Smooth muscle cell (in vitro differentiated cells): ENCODE results near the gene SPSB1. TPM values are rescaled to one million over a fixed set of nuclear protein-coding genes. Genes with fewer than 3 reads are reported as not detected.

Source experiments
- DNase-seq: peaks from one replicate; lab custom pipeline; 2025; ENCODE audit not compliant: unreplicated experiment; lab: John Stamatoyannopoulos, UW
- H2AFZ ChIP-seq: fragments of 200-600 bp; sonication (generic); 2 replicates; pipeline ENCODE4 v1.6.0; 2016; ENCODE audit warnings: antibody characterized with exemption, low read depth, mild to moderate bottlenecking
- H3F3A ChIP-seq: fragments of 200-600 bp; sonication (generic); 2 replicates; pipeline ENCODE4 v1.6.0; 2017; ENCODE audit warnings: antibody characterized with exemption, low read depth
- H3K27ac ChIP-seq: fragments of 200-600 bp; sonication (generic); 2 replicates; pipeline ENCODE4 v1.5.1; 2016; ENCODE audit warnings: low read depth, mild to moderate bottlenecking
- H3K27me3 ChIP-seq: fragments of 200-600 bp; sonication (generic); 2 replicates; pipeline ENCODE4 v1.6.1; 2016; ENCODE audit warnings: low read depth, mild to moderate bottlenecking
- H3K36me3 ChIP-seq: fragments of 200-600 bp; sonication (generic); 2 replicates; pipeline ENCODE4 v1.5.1; 2016; ENCODE audit warnings: low read depth
- H3K4me1 ChIP-seq: fragments of 200-600 bp; sonication (generic); 2 replicates; pipeline ENCODE4 v1.5.1; 2016; ENCODE audit warnings: low read depth
- H3K4me2 ChIP-seq: fragments of 200-600 bp; sonication (generic); 2 replicates; pipeline ENCODE4 v1.6.0; 2016; ENCODE audit warnings: mild to moderate bottlenecking
- H3K4me3 ChIP-seq: fragments of 200-600 bp; sonication (generic); 2 replicates; pipeline ENCODE4 v1.5.1; 2016; ENCODE audit warnings: mild to moderate bottlenecking
- H3K79me2 ChIP-seq: fragments of 200-600 bp; sonication (generic); 2 replicates; pipeline ENCODE4 v1.6.0; 2016; ENCODE audit warnings: low read depth, mild to moderate bottlenecking
- H3K9ac ChIP-seq: fragments of 200-600 bp; sonication (generic); 2 replicates; pipeline ENCODE4 v1.6.0; 2016; ENCODE audit warnings: low read depth
- H3K9me3 ChIP-seq: fragments of 200-600 bp; sonication (generic); replicated peaks from 2 replicates; pipeline ENCODE4 v1.5.1; 2016; ENCODE audit warnings: low read depth
- H4K20me1 ChIP-seq: fragments of 200-600 bp; sonication (generic); 2 replicates; pipeline ENCODE4 v1.6.0; 2016; ENCODE audit warnings: low read depth
- WGBS: methylation state at CpG from one replicate; pipeline ENCODE4 v1.1.7; 2016; ENCODE audit warnings: low lambda C conversion rate; 5-methylcytosine and 5-hydroxymethylcytosine counted together
- polyA plus RNA-seq: library from polyadenylated mRNA; unstranded; fragments of >200 nt; fragmentation: Nextera tagmentation; extraction: Ambion mirVana; gene quantifications from 2 replicates; pipeline ENCODE4 v1.2.1, GENCODE V29; 2016
- total RNA-seq: library from RNA; depleted of rRNA; stranded (reverse); fragments of >200 nt; gene quantifications from 2 replicates; pipeline ENCODE4 v1.2.3, GENCODE V29; 2014
- TF ChIP-seq, protein P1 (sequence below): fragments of 200-600 bp; sonication (generic); IDR thresholded peaks from 2 replicates; pipeline ENCODE4 v1.5.1; 2017; ENCODE audit warnings: borderline replicate concordance, mild to moderate bottlenecking, antibody characterized with exemption; ENCODE audit not compliant: insufficient read depth, poor library complexity, severe bottlenecking

SPSB1 gene
- total and polyA plus RNA-seq, 2 experiments from 2014 or later = 27.6 to 37.0 TPM

DNA sequence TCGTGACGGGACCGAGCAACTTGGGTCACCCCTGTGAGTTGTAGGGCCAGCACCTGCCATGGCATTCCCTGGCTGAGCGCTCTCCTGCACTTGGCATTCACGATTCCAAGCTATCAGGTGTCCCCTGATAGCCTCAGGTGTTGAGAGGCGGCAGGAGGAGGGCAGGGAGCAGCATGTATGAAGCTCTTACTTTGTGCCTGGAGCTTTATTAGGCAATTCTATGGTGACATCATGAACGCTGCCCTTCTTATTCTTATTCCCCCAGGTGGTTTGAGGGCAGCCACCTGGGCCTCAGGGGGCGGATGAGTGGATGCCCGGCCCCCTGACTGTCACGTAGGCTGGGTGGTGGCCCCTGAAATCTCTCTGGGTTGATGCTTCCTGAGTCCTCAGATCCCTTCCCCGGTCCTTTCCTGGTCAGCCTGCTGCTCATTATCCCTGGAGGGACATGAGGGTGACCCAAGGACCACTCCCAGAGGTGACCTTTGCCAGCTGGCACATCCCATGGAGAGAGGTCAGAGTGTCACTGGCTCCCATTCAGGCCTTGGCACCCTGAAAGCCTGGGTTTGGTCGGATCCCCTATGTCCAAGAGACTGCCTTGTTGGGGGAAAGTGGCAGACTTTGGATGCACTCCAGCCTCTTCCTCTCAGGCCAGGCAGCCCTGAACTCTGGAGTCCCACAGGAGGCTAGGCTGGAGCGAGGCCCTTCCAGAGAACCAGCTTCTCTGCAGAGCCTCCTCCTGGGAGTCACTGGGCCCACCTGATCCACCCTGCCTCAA is 51.9 kb downstream of the SPSB1 start:
- H3K4me3 ChIP-seq = no peak overlapping the region
- H3K27ac ChIP-seq = no peak overlapping the region
- TF ChIP-seq, protein P1, sequence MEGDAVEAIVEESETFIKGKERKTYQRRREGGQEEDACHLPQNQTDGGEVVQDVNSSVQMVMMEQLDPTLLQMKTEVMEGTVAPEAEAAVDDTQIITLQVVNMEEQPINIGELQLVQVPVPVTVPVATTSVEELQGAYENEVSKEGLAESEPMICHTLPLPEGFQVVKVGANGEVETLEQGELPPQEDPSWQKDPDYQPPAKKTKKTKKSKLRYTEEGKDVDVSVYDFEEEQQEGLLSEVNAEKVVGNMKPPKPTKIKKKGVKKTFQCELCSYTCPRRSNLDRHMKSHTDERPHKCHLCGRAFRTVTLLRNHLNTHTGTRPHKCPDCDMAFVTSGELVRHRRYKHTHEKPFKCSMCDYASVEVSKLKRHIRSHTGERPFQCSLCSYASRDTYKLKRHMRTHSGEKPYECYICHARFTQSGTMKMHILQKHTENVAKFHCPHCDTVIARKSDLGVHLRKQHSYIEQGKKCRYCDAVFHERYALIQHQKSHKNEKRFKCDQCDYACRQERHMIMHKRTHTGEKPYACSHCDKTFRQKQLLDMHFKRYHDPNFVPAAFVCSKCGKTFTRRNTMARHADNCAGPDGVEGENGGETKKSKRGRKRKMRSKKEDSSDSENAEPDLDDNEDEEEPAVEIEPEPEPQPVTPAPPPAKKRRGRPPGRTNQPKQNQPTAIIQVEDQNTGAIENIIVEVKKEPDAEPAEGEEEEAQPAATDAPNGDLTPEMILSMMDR = no peak
- H3K9ac ChIP-seq = no peak overlapping the region
- peaks cover 99% of the 10 kb centered on the region for H3K79me2 ChIP-seq
- H3K4me1 ChIP-seq = peaks cover 3% of the 10 kb centered on the region
- no peak overlapping the region for H2AFZ ChIP-seq
- no peaks in the 10 kb centered on the region for H3K9me3 ChIP-seq
- H3K36me3 ChIP-seq = no peaks in the 10 kb centered on the region
- peaks cover 100% of the 10 kb centered on the region for H4K20me1 ChIP-seq
- peaks cover 13% of the 10 kb centered on the region for H3F3A ChIP-seq
- DNase-seq = no peak
- no peak overlapping the region for H3K4me2 ChIP-seq
- WGBS = 92% methylated on average over 13 of the region's 13 CpGs
- H3K27me3 ChIP-seq = no peaks in the 10 kb centered on the region

DNA sequence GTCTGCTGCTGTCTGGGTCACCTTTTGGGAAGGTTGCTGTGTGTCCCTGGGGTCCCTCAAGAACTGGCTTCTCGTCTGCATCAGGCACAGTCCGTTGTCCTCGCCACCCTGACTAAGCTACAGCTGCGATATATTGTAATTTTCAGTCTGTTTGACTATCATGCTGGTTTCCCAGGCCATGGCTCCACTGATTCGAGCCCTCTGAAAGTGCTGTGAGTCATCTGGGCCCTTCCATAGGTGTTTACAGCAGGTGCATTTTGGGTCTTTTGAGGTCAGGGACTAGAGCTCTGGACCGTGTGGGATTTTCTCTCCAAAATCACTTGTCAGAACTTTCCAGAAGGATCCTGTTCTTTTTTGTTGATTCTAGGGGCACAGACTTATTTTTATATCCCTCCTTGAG is 52.8 kb downstream of the SPSB1 start:
- no peak overlapping the region for H3K4me3 ChIP-seq
- peaks cover 94% of the 10 kb centered on the region for H3K79me2 ChIP-seq
- peaks cover 3% of the 10 kb centered on the region for H3K4me1 ChIP-seq
- 88% methylated on average over 6 of the region's 6 CpGs for WGBS
- H3K4me2 ChIP-seq = no peak overlapping the region
- TF ChIP-seq, protein P1 = no peak
- no peak overlapping the region for H3K27ac ChIP-seq
- no peak for DNase-seq
- no peak overlapping the region for H3K9ac ChIP-seq
- H2AFZ ChIP-seq = no peak overlapping the region
- H4K20me1 ChIP-seq = peaks cover 100% of the 10 kb centered on the region
- no peaks in the 10 kb centered on the region for H3K27me3 ChIP-seq
- peaks cover 20% of the 10 kb centered on the region for H3F3A ChIP-seq
- H3K9me3 ChIP-seq = no peaks in the 10 kb centered on the region
- H3K36me3 ChIP-seq = no peaks in the 10 kb centered on the region

DNA sequence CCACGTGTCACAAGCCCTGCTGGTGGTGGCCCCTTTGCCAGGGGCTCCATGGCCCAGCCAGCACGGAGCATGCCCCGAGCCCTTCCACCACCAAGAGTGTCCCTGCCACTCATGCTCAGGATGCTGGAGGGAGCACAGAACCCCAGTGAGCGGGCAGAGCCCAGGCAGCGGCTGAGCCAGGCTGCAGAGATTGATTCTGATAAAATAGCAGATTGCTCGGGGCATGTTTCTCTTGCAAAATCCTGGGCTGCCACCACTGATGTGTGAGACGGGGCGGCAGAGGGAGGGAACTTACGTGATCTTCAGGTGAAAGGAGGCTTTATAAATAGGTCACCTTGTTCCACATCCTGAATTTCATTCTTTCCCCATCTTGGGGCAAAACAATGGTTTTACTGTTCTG is 53.2 kb downstream of the SPSB1 start:
- Histone ChIP-seq H3K36me3 (no peaks in the 10 kb centered on the region), H4K20me1 (peaks cover 100% of the 10 kb centered on the region), H3F3A (peaks cover 24% of the 10 kb centered on the region), H3K4me1 (peaks cover 7% of the 10 kb centered on the region), H2AFZ (no peak overlapping the region), H3K9ac (no peak overlapping the region), H3K27me3 (no peaks in the 10 kb centered on the region), H3K27ac (no peak overlapping the region), H3K9me3 (no peaks in the 10 kb centered on the region), H3K4me2 (no peak overlapping the region), H3K79me2 (peaks cover 91% of the 10 kb centered on the region), H3K4me3 (no peak overlapping the region)
- 76% methylated on average over 9 of the region's 9 CpGs for WGBS
- DNase-seq = no peak
- TF ChIP-seq, protein P1 = no peak

DNA sequence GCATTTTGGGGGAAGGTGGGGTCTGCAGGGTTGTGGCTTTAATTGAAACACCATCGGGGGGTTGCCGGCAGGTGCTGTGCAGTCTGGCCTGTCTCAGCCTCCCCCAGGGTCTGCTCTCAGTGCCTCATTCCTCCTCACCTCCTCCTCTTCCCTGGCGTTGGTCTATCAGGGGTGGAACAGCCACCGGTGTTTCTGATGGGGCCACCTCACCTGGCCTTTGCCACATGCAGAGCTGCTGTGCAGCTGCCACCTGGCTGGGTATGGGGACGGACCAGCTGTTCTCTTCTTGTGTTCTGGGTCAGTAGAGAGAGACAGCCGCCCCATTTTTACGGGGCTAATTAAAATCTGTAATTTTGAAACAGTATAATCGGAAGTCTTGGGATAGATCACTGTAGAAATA is 53.9 kb downstream of the SPSB1 start:
- Histone ChIP-seq H3F3A (peaks cover 31% of the 10 kb centered on the region), H4K20me1 (peaks cover 100% of the 10 kb centered on the region), H3K36me3 (no peaks in the 10 kb centered on the region), H2AFZ (no peak overlapping the region), H3K27ac (no peak overlapping the region), H3K4me3 (no peak overlapping the region), H3K4me1 (peaks cover 7% of the 10 kb centered on the region), H3K9me3 (no peaks in the 10 kb centered on the region), H3K79me2 (peaks cover 89% of the 10 kb centered on the region), H3K9ac (no peak overlapping the region), H3K27me3 (no peaks in the 10 kb centered on the region), H3K4me2 (no peak overlapping the region)
- TF ChIP-seq, protein P1 = no peak
- no peak for DNase-seq
- WGBS = 90% methylated on average over 8 of the region's 8 CpGs
